ENCODE data around the gene PTPN1. TPM values are rescaled to one million over a fixed set of nuclear protein-coding genes. Genes with fewer than 3 reads are reported as not detected.
"Not testable (repeated sequence)": the region's sequence is repeated elsewhere in the genome, so short reads cannot be mapped to it uniquely, and the experiment has no call there.

Gene PTPN1
- polyA plus RNA-seq, 1 experiment = 16.2 TPM

DNA sequence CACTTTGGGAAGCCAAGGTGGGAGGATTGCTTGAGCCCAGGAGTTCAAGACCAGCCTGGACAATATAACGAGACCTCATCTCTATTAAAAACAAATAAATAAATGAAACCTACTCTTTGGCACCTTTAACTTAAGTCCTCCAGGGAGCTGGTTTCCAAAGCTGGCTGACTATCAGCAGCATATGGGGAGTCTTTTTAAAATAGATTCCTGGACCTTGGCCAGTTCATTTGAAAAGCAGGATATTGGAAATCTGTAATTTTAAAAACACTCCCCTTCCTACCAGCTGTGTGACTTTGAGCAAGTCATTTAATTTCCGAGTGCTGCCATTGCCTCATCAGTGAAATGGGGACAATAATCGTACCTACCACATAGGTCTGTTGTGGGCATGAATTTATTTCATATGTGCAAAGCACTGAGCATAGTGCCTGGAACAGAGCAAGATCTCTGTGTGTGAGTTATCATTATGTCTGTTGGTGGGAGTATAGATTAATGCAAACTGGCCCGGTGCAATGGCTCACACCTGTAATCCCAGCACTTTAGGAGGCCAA lies 40.9 kb upstream of the PTPN1 start:
- POLR2A ChIA-PET = no interaction called here
- Histone ChIP-seq H3K4me3 (ENCODE audit: low read depth, low read length) (no peak overlapping the region), H3K27me3 (ENCODE audit: control insufficient read depth, insufficient read depth, low read length) (no peaks in the 10 kb centered on the region), H3K36me3 (ENCODE audit: control insufficient read depth, insufficient read depth, low read length) (no peaks in the 10 kb centered on the region)
- no peak for TF ChIP-seq CTCF (IDR thresholded peaks at IDR 0.05; ENCODE audit: insufficient read depth, low read depth, low read length)
- DNase-seq (ENCODE audit: low read depth) = no peak
- CTCF ChIA-PET = interaction anchor here (0.9 to 10.2 kb wide), 3 partner anchors 9 to 281 kb away, joined by 3 to 195 read pairs (median 83); partner anchors contain the start of gene CEBPB

- H3K4me3 ChIP-seq (ENCODE audit: low read depth, low read length) = no peak overlapping the region
- H3K36me3 ChIP-seq (ENCODE audit: control insufficient read depth, insufficient read depth, low read length) = no peaks in the 10 kb centered on the region
- no peak for DNase-seq (ENCODE audit: low read depth)
- TF ChIP-seq CTCF (IDR thresholded peaks at IDR 0.05; ENCODE audit: insufficient read depth, low read depth, low read length) = no peak
- no peaks in the 10 kb centered on the region for H3K27me3 ChIP-seq (ENCODE audit: control insufficient read depth, insufficient read depth, low read length)
- CTCF ChIA-PET = interaction anchor here (0.9 to 10.2 kb wide), 3 partner anchors 9 to 282 kb away, joined by 3 to 195 read pairs (median 83); partner anchors contain the start of gene CEBPB
- POLR2A ChIA-PET = no interaction called here
Observed at GRCh38 chr20:50469796-50470195, 40.4 kb upstream of the PTPN1 start.

DNA sequence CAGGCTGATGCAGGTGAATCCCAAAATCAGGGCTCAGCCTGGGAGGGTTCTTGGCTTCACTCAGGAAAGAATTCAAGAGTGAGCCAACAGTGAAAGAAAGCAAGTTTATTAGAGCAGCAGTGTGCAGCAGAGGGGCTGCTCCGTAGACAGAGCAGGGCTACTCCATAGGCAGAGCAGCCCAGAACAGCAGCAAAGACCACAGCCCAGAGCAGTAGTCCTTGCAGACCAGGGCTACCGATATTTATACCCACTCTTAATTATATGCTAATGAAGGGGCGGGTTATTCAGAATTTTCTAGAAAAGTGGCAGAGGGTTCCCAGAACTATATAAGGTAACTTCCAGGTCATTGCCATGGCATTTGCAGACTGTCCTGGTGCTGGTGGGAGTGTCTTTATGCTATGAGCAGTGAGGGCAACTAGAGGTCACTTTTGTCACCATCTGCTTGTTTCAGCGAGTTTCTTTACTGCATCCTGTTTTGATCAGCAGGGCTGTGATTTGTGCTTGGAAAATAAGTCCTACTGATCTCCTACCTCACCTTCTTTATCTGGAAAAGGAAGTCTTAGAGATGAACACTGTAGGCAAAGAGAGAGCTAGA lies 39.8 kb upstream of the PTPN1 start:
- Histone ChIP-seq H3K36me3 (ENCODE audit: control insufficient read depth, insufficient read depth, low read length) (no peaks in the 10 kb centered on the region), H3K4me3 (ENCODE audit: low read depth, low read length) (no peak overlapping the region), H3K27me3 (ENCODE audit: control insufficient read depth, insufficient read depth, low read length) (no peaks in the 10 kb centered on the region)
- no peak for TF ChIP-seq CTCF (IDR thresholded peaks at IDR 0.05; ENCODE audit: insufficient read depth, low read depth, low read length)
- POLR2A ChIA-PET = no interaction called here
- CTCF ChIA-PET = interaction anchor here (1.2 to 7.1 kb wide), 4 partner anchors 100 to 285 kb away, joined by 3 to 83 read pairs (median 4); no protein-coding TSS in a partner anchor
- DNase-seq (ENCODE audit: low read depth) = no peak

DNA sequence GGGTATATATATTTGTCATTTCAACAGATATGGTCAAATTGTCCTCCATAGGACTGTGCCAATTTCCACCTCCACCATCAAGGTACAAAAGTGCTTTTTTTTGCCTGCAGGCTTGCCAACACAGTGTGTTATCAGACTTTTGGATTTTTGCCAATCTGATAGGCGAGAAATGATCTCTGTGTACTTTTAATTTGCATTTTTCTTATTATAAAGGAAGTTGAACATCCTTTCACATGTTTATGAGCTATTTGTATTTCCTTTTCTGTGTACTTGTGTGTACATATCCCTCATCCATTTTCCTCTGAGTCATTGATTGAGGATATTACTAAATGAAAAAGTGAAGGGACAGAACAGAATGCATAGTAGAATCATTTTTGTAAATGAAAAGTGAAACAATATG lies 39.0 kb upstream of the PTPN1 start:
- Histone ChIP-seq H3K27me3 (ENCODE audit: control insufficient read depth, insufficient read depth, low read length) (no peaks in the 10 kb centered on the region), H3K4me3 (ENCODE audit: low read depth, low read length) (no peak overlapping the region), H3K36me3 (ENCODE audit: control insufficient read depth, insufficient read depth, low read length) (no peaks in the 10 kb centered on the region)
- ChIA-PET POLR2A (no interaction called here), CTCF (interaction anchor here (1.2 to 1.4 kb wide), 3 partner anchors 99 to 286 kb away, joined by 3 to 4 read pairs (median 3); no protein-coding TSS in a partner anchor)
- no peak for DNase-seq (ENCODE audit: low read depth)
- TF ChIP-seq CTCF (IDR thresholded peaks at IDR 0.05; ENCODE audit: insufficient read depth, low read depth, low read length) = no peak

- Histone ChIP-seq H3K36me3 (ENCODE audit: control insufficient read depth, insufficient read depth, low read length) (no peaks in the 10 kb centered on the region), H3K27me3 (ENCODE audit: control insufficient read depth, insufficient read depth, low read length) (no peaks in the 10 kb centered on the region), H3K4me3 (ENCODE audit: low read depth, low read length) (no peak overlapping the region)
- no peak for DNase-seq (ENCODE audit: low read depth)
- CTCF ChIA-PET = interaction anchor here (0.9 kb wide), 1 partner anchor 9 kb away, joined by 3 read pairs; no protein-coding TSS in a partner anchor
- POLR2A ChIA-PET = no interaction called here
- no peak for TF ChIP-seq CTCF (IDR thresholded peaks at IDR 0.05; ENCODE audit: insufficient read depth, low read depth, low read length)
Observed at GRCh38 chr20:50472693-50473664, 37.2 kb upstream of the PTPN1 start.

- H3K27me3 ChIP-seq (ENCODE audit: control insufficient read depth, insufficient read depth, low read length); H3K4me3 ChIP-seq (ENCODE audit: low read depth, low read length); H3K36me3 ChIP-seq (ENCODE audit: control insufficient read depth, insufficient read depth, low read length); DNase-seq (ENCODE audit: low read depth); POLR2A ChIA-PET: not testable (repeated sequence)
- CTCF ChIA-PET = interaction anchor here (1.4 to 2.4 kb wide), 2 partner anchors 101 to 288 kb away, joined by 4 to 12 read pairs; no protein-coding TSS in a partner anchor
Observed at GRCh38 chr20:50474356-50474755, 35.8 kb upstream of the PTPN1 start.
